ENCODE data around the gene INSIG2. TPM values are rescaled to one million over a fixed set of nuclear protein-coding genes. Genes with fewer than 3 reads are reported as not detected.

Gene INSIG2
- total RNA-seq, 1 experiment from 2014 or later, result 12.2 TPM

GRCh38 chr2:118098307-118099030, 10.2 kb downstream of the INSIG2 start:
- no peak overlapping the region for H3K4me3 Mint-ChIP-seq (ENCODE audit: unreplicated experiment)
- H3K36me3 ChIP-seq (ENCODE audit: control insufficient read depth, insufficient read depth, low read length), result no peaks in the 10 kb centered on the region
- no TSS peak for BruUV-seq (replicated peaks)
- no peaks in the 10 kb centered on the region for H3K9me3 ChIP-seq
- no peaks in the 10 kb centered on the region for H3K27me3 ChIP-seq (replicated peaks; ENCODE audit: control insufficient read depth, insufficient read depth, low read length)
- H3K27ac Mint-ChIP-seq (ENCODE audit: unreplicated experiment), result no peak overlapping the region
- intact Hi-C loops (cut with micrococcal nuclease; ENCODE audit: unreplicated experiment), result no loop called here
- ChIA-PET POLR2A (no interaction called here), CTCF (no interaction called here)
- no peaks in the 10 kb centered on the region for H3K9me3 Mint-ChIP-seq (ENCODE audit: unreplicated experiment)
- H3K36me3 Mint-ChIP-seq (ENCODE audit: insufficient read depth, unreplicated experiment), result no peaks in the 10 kb centered on the region
- H3K27me3 Mint-ChIP-seq (ENCODE audit: insufficient read depth, unreplicated experiment), result no peaks in the 10 kb centered on the region
- H3K4me3 ChIP-seq (ENCODE audit: low read depth, low read length), result no peak overlapping the region
- H3K4me1 ChIP-seq, result no peaks in the 10 kb centered on the region
- TF ChIP-seq CTCF (IDR thresholded peaks at IDR 0.05; ENCODE audit: insufficient read depth in 1 of 2, low read depth in 1 of 2, low read length in 1 of 2, severe bottlenecking in 1 of 2, unreplicated experiment in 1 of 2), result no peak
- no peaks in the 10 kb centered on the region for H3K4me1 Mint-ChIP-seq (ENCODE audit: low read depth, unreplicated experiment)
- DNase-seq, result no peak

DNA sequence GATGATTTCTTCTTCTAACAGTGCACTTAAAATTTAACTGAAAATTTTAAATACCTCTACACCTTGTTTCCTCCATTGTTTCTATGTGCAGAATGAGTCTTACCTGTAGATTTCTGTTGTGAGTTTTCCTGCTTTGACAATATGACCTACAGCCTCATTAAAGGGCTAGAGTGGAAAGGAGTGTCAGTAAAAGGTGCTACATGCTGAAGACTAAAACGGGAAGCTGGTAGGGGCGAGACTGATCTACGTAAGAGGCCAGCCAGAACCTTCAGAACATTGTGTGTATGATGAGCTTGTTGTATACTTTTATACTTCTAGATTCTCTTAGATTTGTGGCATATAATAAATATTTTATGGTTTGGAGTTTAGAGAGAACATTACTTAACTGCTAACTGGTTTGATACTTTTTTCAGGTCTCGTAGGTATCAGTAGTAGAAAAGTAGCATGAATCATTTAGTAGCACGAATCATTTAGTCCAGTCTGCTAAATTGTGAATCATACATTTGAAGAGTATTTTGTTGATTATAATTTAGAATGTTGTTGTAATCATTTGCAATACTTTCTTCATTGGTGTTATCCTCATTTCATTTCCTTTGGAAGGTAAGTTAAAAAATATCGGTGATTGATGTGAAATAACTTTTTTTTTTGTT, 14.3 kb downstream of the INSIG2 start:
- no peaks in the 10 kb centered on the region for H3K27me3 ChIP-seq (replicated peaks; ENCODE audit: control insufficient read depth, insufficient read depth, low read length)
- no peaks in the 10 kb centered on the region for H3K9me3 Mint-ChIP-seq (ENCODE audit: unreplicated experiment)
- no peak overlapping the region for H3K4me3 Mint-ChIP-seq (ENCODE audit: unreplicated experiment)
- BruUV-seq (replicated peaks), result no TSS peak
- no peaks in the 10 kb centered on the region for H3K4me1 ChIP-seq
- intact Hi-C loops (cut with micrococcal nuclease; ENCODE audit: unreplicated experiment), result no loop called here
- H3K36me3 ChIP-seq (ENCODE audit: control insufficient read depth, insufficient read depth, low read length), result no peaks in the 10 kb centered on the region
- H3K4me3 ChIP-seq (ENCODE audit: low read depth, low read length), result no peak overlapping the region
- ChIA-PET CTCF (no interaction called here), POLR2A (no interaction called here)
- DNase-seq, result no peak
- no peaks in the 10 kb centered on the region for H3K27me3 Mint-ChIP-seq (ENCODE audit: insufficient read depth, unreplicated experiment)
- H3K36me3 Mint-ChIP-seq (ENCODE audit: insufficient read depth, unreplicated experiment), result peaks cover 7% of the 10 kb centered on the region
- H3K27ac Mint-ChIP-seq (ENCODE audit: unreplicated experiment), result no peak overlapping the region
- no peak for TF ChIP-seq CTCF (IDR thresholded peaks at IDR 0.05; ENCODE audit: insufficient read depth in 1 of 2, low read depth in 1 of 2, low read length in 1 of 2, severe bottlenecking in 1 of 2, unreplicated experiment in 1 of 2)
- H3K9me3 ChIP-seq, result no peaks in the 10 kb centered on the region
- no peaks in the 10 kb centered on the region for H3K4me1 Mint-ChIP-seq (ENCODE audit: low read depth, unreplicated experiment)

GRCh38 chr2:118103951-118104940, 16.0 kb downstream of the INSIG2 start:
- no peaks in the 10 kb centered on the region for H3K9me3 ChIP-seq
- no peak for DNase-seq
- H3K4me3 ChIP-seq (ENCODE audit: low read depth, low read length), result no peak overlapping the region
- Mint-ChIP-seq H3K36me3 (ENCODE audit: insufficient read depth, unreplicated experiment) (peaks cover 7% of the 10 kb centered on the region), H3K4me3 (ENCODE audit: unreplicated experiment) (no peak overlapping the region), H3K9me3 (ENCODE audit: unreplicated experiment) (no peaks in the 10 kb centered on the region), H3K4me1 (ENCODE audit: low read depth, unreplicated experiment) (no peaks in the 10 kb centered on the region), H3K27ac (ENCODE audit: unreplicated experiment) (no peak overlapping the region), H3K27me3 (ENCODE audit: insufficient read depth, unreplicated experiment) (no peaks in the 10 kb centered on the region)
- H3K27me3 ChIP-seq (replicated peaks; ENCODE audit: control insufficient read depth, insufficient read depth, low read length), result no peaks in the 10 kb centered on the region
- CTCF ChIA-PET, result no interaction called here
- no peaks in the 10 kb centered on the region for H3K4me1 ChIP-seq
- no peak for TF ChIP-seq CTCF (IDR thresholded peaks at IDR 0.05; ENCODE audit: insufficient read depth in 1 of 2, low read depth in 1 of 2, low read length in 1 of 2, severe bottlenecking in 1 of 2, unreplicated experiment in 1 of 2)
- no TSS peak for BruUV-seq (replicated peaks)
- intact Hi-C loops (cut with micrococcal nuclease; ENCODE audit: unreplicated experiment), result no loop called here
- H3K36me3 ChIP-seq (ENCODE audit: control insufficient read depth, insufficient read depth, low read length), result no peaks in the 10 kb centered on the region
- POLR2A ChIA-PET, result no interaction called here
